Activated CD8-positive, alpha-beta memory T cell treated with anti-CD3 and anti-CD28 coated beads, Interleukin-2, amount 50 U/mL, for 48 hours (primary cell): ENCODE data around the gene UGT2A1.

Source experiments
- DNase-seq: peaks from one replicate; pipeline ENCODE4 v3.0.0-alpha.2; 2020

Gene UGT2A1

GRCh38 chr4:69584135-69584534 lies 68.9 kb downstream of the UGT2A1 start:
- DNase-seq, result no peak

GRCh38 chr4:69583543-69583942 lies 69.5 kb downstream of the UGT2A1 start:
- no peak for DNase-seq

- no peak for DNase-seq
These were observed 75.8 kb downstream of the UGT2A1 start for GRCh38 chr4:69577245-69577644.

GRCh38 chr4:69576251-69576877 lies 76.7 kb downstream of the UGT2A1 start:
- DNase-seq, result no peak

- no peak for DNase-seq
These were observed 84.3 kb downstream of the UGT2A1 start for GRCh38 chr4:69568787-69569186.

GRCh38 chr4:69563424-69563823 lies 89.6 kb downstream of the UGT2A1 start:
- DNase-seq, result no peak

GRCh38 chr4:69549651-69550050 lies 103.4 kb downstream of the UGT2A1 start:
- no peak for DNase-seq

GRCh38 chr4:69546134-69546765 lies 106.8 kb downstream of the UGT2A1 start:
- DNase-seq, result no peak
